IPS DF 6.9 (cell line): ENCODE measurements around the gene BAK1.
A peak's percentile ranks its signal among the peaks of the same experiment; 100 is the strongest.
"Not testable (repeated sequence)": the region's sequence is repeated elsewhere in the genome, so short reads cannot be mapped to it uniquely, and the experiment has no call there.

Experiments
- DNase-seq: peaks from one replicate; pipeline ENCODE4 v3.0.0-alpha.2; 2013; ENCODE audit warnings: low read depth, low spot score
- H3K27ac ChIP-seq: one replicate; pipeline ENCODE4 v1.5.1; 2013; ENCODE audit warnings: low read length, control low read depth
- H3K27me3 ChIP-seq: 2 replicates; pipeline ENCODE4 v1.6.1; 2013; ENCODE audit warnings: mild to moderate bottlenecking, low read length; ENCODE audit not compliant: control insufficient read depth, insufficient read depth
- H3K36me3 ChIP-seq: 2 replicates; pipeline ENCODE4 v1.6.1; 2013; ENCODE audit warnings: low read length; ENCODE audit not compliant: control insufficient read depth, insufficient read depth
- H3K4me1 ChIP-seq: 2 replicates; pipeline ENCODE4 v1.6.1; 2013; ENCODE audit warnings: low read length; ENCODE audit not compliant: control insufficient read depth, insufficient read depth
- H3K4me3 ChIP-seq: 2 replicates; pipeline ENCODE4 v1.5.1; 2013; ENCODE audit warnings: mild to moderate bottlenecking, low read length
- H3K9me3 ChIP-seq: 2 replicates; pipeline ENCODE4 v1.6.1; 2013; ENCODE audit warnings: low read length, inconsistent platforms; ENCODE audit not compliant: control insufficient read depth, insufficient read depth
- WGBS: extraction: QIAGEN DNeasy Blood & Tissue Kit; methylation state at CpG from one replicate; pipeline ENCODE4 v1.1.7; 2013; ENCODE audit warnings: mixed read lengths, missing lambda C conversion rate; ENCODE audit not compliant: insufficient read length, insufficient coverage; 5-methylcytosine and 5-hydroxymethylcytosine counted together

BAK1 gene

DNA sequence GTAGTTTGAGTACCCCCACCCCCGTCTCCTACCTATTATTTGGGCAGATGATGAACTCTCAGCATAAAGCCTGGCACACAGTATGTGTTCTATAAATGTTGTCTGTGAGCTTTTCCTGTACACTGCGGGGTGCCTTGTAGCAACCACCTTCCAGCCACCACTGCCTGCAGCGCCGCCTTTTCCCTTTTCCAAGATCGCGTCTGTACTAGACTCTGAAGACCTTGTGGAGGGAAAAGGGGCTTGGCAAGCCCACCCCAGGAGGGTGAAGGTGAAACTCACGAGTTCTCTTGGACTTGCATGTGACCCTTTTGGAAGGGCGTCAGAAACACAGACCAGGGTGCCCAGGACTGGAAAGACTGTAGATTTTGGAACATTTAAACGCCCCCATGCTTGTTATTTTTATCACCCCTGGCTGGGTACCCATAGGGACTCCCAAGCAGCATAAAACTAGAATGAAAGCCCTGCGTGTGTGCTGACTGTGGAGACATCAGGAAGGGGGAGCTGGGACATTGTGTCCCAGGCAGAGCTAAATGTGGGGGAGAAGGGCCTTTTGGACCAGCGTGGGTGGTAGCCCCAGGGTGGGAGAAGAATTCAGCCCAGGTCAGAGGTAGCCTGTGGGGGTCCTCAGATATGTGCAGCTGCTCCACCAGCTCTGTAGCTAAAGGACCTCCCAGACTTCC, 8.3 kb downstream of the BAK1 start:
- DNase-seq: no peak
- Histone ChIP-seq H3K27me3 (no peaks in the 10 kb centered on the region), H3K27ac (no peak overlapping the region), H3K4me3 (no peak overlapping the region; the same call in 1 of the 2 replicates), H3K4me1 (no peaks in the 10 kb centered on the region), H3K9me3 (no peaks in the 10 kb centered on the region), H3K36me3 (peaks cover 20% of the 10 kb centered on the region)
- WGBS: no CpG with 5 or more reads among the region's 11 CpGs

DNA sequence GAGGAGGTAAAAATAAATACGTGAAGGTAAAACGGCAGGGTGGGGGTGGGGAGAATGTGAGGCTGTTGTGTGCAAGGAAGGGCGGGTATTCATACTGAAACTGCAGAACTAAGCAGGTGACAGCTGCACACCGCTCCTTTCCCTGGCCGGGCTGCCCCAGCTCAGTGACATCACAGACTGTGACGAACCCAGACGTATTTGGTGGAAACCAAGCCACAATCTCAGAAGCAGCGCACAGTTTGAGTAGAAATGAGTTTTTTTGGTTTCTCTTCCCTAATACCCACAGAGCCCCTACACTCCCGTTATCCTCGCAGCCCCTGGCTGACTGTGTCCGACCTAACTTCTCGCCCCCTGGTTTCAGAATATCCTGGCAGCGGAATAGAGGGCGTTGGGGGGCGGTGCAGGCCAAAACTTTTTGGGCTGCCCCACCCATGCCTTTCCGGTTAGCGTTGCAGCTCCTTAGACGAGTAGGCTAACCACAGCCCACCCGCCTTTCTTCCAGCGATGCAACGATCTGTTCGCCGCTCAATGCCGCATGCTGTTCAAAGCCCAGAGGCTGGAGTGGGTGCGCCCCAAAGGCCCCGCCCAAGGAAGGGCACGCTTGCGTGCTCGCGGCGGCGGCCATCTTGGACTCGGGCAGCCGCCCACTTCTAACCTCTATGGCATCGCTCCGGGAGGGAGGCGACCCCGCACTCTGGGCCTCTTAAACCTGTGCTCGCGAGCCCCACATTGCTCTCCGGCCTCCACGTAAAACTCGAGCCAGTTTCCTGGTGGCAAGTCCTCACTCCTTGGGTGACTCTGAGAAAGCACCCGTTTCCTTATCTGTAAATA, 9.1 kb downstream of the BAK1 start:
- H3K36me3 ChIP-seq: peaks cover 17% of the 10 kb centered on the region
- H3K27ac ChIP-seq: no peak overlapping the region
- H3K4me1 ChIP-seq: no peaks in the 10 kb centered on the region
- peak; percentile 57 for DNase-seq
- peak overlapping the region; percentile 42; the same call in 1 of the 2 replicates for H3K4me3 ChIP-seq
- no peaks in the 10 kb centered on the region for H3K9me3 ChIP-seq
- no peaks in the 10 kb centered on the region for H3K27me3 ChIP-seq
- WGBS: no CpG with 5 or more reads among the region's 44 CpGs

DNA sequence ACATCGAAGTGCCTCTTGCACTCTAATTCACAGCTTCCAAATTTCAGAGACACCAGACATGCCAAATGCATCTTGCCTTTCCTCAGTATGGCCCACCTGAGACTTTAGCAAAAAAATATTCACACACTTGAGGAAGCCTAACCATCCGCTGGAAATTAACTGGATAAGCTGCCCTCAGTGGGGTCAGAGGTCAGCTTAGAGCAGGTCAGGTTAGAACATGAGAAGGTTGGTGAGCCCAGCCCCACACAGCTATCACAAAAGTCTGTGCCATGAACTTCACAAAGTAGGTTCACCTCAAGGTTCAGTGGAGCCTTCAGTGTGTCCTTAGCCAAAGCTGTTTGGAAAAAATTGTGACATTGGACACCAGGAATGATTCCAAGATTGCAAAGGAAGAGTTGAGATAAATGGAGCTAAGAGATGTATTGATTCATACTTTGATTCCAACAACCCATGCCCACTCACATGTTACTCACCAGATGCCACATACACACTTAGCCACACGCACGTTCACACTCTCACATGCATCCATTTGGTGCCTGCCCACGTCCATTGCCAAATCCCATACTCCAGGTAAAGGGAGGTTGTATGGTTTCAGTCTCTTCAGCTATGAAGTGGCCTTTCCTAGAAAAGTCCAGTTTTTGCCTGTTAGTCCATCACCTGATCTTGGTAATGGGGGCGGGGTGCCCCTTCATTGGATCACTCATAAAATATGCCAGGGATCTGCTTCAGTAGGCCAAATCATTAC, 11.1 kb downstream of the BAK1 start:
- no CpG with 5 or more reads among the region's 6 CpGs for WGBS
- H3K27ac ChIP-seq: no peak overlapping the region
- no peaks in the 10 kb centered on the region for H3K9me3 ChIP-seq
- no peak overlapping the region for H3K4me3 ChIP-seq
- H3K4me1 ChIP-seq: no peaks in the 10 kb centered on the region
- H3K36me3 ChIP-seq: no peaks in the 10 kb centered on the region; the same call in 1 of the 2 replicates
- H3K27me3 ChIP-seq: no peaks in the 10 kb centered on the region
- DNase-seq: no peak

DNA sequence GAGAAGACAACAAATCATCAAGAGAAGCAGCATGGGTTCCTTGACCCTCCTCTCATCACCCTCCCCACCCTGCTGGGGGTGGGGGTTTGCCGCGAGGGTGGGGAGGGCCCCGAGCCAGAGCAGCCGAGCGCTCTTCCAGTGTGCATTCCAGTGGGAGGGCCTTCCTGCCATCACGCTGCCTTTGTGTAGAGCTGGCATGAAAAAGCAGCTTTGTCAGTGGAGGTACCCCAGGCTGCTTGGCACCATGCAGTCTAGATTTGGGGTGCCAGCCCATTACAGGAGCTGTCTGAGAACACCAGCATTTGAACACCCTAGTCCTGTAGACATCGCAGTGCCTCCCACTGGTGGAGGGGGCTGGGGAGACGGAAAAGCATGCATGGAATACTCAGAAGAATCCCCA, 12.2 kb downstream of the BAK1 start:
- Histone ChIP-seq H3K9me3 (no peaks in the 10 kb centered on the region), H3K27me3 (no peaks in the 10 kb centered on the region), H3K4me3 (no peak overlapping the region), H3K27ac (no peak overlapping the region), H3K36me3 (no peaks in the 10 kb centered on the region), H3K4me1 (no peaks in the 10 kb centered on the region)
- no CpG with 5 or more reads among the region's 8 CpGs for WGBS
- DNase-seq: no peak

DNA sequence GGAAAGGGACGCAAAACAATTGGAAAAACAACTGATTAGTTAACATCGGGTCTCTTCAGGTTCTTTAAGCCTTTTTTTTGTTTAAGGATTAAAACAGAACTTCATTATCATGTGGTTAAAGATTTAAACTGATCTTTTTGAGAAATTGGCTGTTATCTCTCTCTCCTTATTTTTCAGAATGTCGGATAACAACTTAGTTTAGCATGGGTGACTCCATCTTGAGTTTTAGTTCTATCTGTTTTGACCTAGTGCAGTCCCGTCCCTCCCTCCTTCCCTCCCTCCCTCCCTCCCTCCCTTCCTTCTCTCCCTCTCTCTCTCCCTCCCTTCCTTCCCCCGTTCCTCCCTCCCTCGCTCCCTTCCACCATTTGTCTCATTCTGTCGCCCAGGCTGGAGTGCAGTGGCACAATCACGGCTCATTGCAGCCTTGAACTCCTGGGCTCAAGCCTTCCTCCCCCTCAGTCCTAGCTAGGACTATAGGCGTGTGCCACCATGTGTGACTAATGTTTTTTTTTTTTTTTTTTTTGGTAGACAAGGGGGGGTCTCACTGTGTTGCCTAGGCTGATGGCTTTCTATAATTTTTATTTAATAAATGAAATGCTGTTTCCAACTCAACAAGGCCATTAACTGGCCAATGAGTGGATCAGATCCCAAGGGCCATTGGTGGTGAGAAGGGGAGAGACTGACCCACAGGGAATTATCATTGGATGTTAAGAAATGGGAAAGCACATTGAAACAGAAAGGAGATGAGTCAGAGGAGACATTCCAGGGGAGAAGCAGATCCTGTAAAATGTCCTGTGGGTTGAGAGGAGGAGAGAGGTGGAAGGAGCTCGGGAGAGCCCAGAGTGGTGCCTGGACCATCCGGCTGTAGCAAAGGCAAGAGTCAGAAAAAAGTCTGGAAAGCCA, 13.6 kb downstream of the BAK1 start:
- H3K36me3 ChIP-seq: no peaks in the 10 kb centered on the region
- H3K27me3 ChIP-seq: no peaks in the 10 kb centered on the region
- no peaks in the 10 kb centered on the region for H3K9me3 ChIP-seq
- DNase-seq: no peak
- no peak overlapping the region for H3K4me3 ChIP-seq
- no peak overlapping the region for H3K27ac ChIP-seq
- H3K4me1 ChIP-seq: no peaks in the 10 kb centered on the region
- no CpG with 5 or more reads among the region's 11 CpGs for WGBS

DNA sequence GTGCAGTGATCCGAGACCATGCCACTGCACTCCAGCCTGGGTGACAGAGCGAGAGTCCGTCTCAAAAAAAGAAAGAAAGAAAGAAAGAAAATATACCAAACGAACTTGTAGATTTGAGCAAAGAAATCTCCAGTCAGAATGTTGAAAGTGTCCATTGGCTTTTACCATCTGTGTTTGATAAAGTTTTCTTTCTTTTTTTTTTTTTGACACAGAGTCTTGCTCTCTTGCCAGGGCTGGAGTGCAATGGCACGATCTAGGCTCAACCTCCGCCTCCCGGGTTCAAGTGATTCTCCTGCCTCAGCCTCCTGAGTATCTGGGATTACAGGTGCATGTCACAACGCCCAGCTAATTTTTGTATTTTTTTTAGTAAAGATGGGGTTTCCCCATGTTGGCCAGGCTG, 21.3 kb downstream of the BAK1 start:
- no peak overlapping the region for H3K27ac ChIP-seq
- no peak for DNase-seq
- H3K4me1 ChIP-seq: no peaks in the 10 kb centered on the region
- H3K9me3 ChIP-seq: peaks cover 2% of the 10 kb centered on the region; the same call in 1 of the 2 replicates
- no peaks in the 10 kb centered on the region for H3K36me3 ChIP-seq
- H3K27me3 ChIP-seq: no peaks in the 10 kb centered on the region
- H3K4me3 ChIP-seq: no peak overlapping the region
- WGBS: no CpG with 5 or more reads among the region's 8 CpGs

DNA sequence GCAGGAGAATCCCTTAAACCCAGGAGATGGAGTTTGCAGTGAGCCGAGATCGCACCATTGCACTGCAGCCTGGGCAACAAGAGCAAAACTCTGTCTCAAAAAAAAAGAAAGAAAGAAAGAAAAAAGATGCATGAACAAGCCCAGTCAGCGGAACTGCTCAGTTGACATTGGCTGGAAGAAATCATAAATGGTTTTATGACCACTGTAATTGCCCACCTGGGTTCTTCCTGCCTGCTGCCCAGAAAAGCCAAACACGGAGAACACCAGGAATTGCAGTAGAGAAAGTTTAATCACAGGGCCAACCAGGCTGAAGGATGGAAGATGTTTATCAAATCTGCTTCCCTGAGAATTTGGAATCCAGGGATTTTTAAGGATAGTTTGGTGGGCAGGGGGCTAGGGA, 22.7 kb downstream of the BAK1 start:
- DNase-seq: no peak
- H3K4me3 ChIP-seq: no peak overlapping the region
- no peaks in the 10 kb centered on the region for H3K27me3 ChIP-seq
- no peaks in the 10 kb centered on the region for H3K36me3 ChIP-seq
- H3K4me1 ChIP-seq: no peaks in the 10 kb centered on the region
- H3K27ac ChIP-seq: no peak overlapping the region
- WGBS: no CpG with 5 or more reads among the region's 4 CpGs
- H3K9me3 ChIP-seq: peaks cover 2% of the 10 kb centered on the region; the same call in 1 of the 2 replicates

DNA sequence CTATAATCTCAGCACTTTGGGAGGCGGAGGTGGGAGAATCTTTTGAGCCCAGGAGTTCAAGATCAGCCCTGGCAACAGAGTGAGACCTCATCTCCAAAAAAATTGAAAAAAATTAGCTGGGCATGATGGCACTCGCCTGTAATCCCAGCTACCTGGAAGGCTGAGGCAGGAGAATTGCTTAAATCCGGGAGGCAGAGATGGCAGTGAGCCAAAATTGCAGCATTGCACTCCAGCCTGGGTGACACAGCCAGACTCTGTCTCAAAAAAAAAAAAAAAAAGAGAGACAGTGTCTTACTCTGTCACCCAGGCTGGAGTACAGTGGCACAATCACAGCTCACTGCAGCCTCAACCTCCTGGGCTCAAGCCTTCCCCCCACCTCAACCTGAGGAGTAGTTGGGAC, 27.2 kb downstream of the BAK1 start:
- not testable (repeated sequence) for H3K27me3 ChIP-seq, H3K4me3 ChIP-seq, H3K27ac ChIP-seq, H3K36me3 ChIP-seq, H3K4me1 ChIP-seq, H3K9me3 ChIP-seq, DNase-seq
- no CpG with 5 or more reads among the region's 3 CpGs for WGBS

DNA sequence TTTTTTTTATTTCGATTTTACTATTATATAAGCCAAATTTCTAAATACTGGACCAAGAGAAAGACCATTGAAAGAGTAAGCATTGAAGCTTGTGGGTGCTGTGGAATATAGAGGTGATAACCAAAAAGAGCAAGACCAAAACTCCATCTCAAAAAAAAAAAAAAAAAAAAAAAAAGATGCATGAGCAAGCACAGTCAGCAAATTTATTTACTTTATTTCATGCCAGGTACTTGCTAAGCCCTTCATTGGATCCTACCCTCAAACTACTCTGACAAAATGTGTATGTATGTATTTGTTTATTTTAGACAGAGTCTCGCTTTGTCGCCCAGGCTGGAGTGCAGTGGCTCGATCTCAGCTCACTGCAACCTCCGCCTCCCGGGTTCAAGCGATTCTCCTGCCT, 27.8 kb downstream of the BAK1 start:
- Histone ChIP-seq H3K27me3 (no peaks in the 10 kb centered on the region), H3K9me3 (no peaks in the 10 kb centered on the region), H3K4me1 (no peaks in the 10 kb centered on the region), H3K4me3 (no peak overlapping the region), H3K36me3 (no peaks in the 10 kb centered on the region), H3K27ac (no peak overlapping the region)
- DNase-seq: no peak
- WGBS: no CpG with 5 or more reads among the region's 7 CpGs

DNA sequence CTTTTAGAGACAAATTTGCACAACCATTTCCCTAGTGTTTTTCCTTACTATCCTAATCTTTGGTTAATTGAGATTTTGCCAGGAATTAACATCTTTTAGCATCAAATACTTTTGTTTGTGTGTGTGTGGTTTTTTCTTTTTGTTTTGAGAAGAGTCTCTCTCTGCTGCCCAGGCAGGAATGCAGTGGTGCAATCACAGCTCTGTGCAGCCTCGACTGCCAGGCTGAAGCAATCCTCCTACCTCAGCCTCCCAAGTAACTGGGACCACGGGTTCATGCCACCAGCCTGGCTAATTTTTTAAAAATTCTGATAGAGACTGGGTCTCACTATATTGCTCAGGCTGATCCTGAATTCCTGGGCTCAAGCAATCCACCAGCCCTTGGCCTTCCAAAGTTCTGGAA, 28.5 kb downstream of the BAK1 start:
- Histone ChIP-seq H3K4me3 (no peak overlapping the region), H3K27me3 (no peaks in the 10 kb centered on the region), H3K27ac (no peak overlapping the region), H3K4me1 (no peaks in the 10 kb centered on the region), H3K9me3 (no peaks in the 10 kb centered on the region), H3K36me3 (no peaks in the 10 kb centered on the region)
- no CpG with 5 or more reads among the region's 2 CpGs for WGBS
- no peak for DNase-seq
